HL-60/S4 treated with retinoic acid at 250 ng/mL for 4 days and 3 days (cell line): ENCODE measurements around the gene PLEKHO2.

ENCODE experiments used
- in situ Hi-C: fragments of 300-500 bp; cut with MboI; formaldehyde crosslinking; loops from 2 replicates; pipeline ENCODE4 v1.7.0; 2022; ENCODE audit warnings: low sequenced_read_pairs

The PLEKHO2 gene

GRCh38 chr15:64891561-64891960 is 49.8 kb downstream of the PLEKHO2 start:
- in situ Hi-C loops: no loop called here

- in situ Hi-C loops: no loop called here
These were observed 51.2 kb downstream of the PLEKHO2 start for GRCh38 chr15:64892847-64893403.

- in situ Hi-C loops: no loop called here
These were observed 52.0 kb downstream of the PLEKHO2 start for GRCh38 chr15:64893481-64894394.

- in situ Hi-C loops: no loop called here
These were observed 52.8 kb downstream of the PLEKHO2 start for GRCh38 chr15:64894395-64895056.

- in situ Hi-C loops: no loop called here
These were observed 53.8 kb downstream of the PLEKHO2 start for GRCh38 chr15:64895285-64896065.

- in situ Hi-C loops: no loop called here
These were observed 54.8 kb downstream of the PLEKHO2 start for GRCh38 chr15:64896371-64897069.

GRCh38 chr15:64897345-64897985 is 55.8 kb downstream of the PLEKHO2 start:
- in situ Hi-C loops: no loop called here

GRCh38 chr15:64898406-64898805 is 56.7 kb downstream of the PLEKHO2 start:
- in situ Hi-C loops: no loop called here

- in situ Hi-C loops: loop anchor here (10.0 kb wide), 1 partner anchor 166 kb away; no protein-coding TSS in a partner anchor
These were observed 59.4 kb downstream of the PLEKHO2 start for GRCh38 chr15:64901141-64901540.

- in situ Hi-C loops: loop anchor here (10.0 kb wide), 1 partner anchor 167 kb away; no protein-coding TSS in a partner anchor
These were observed 60.2 kb downstream of the PLEKHO2 start for GRCh38 chr15:64901914-64902313.

- in situ Hi-C loops: loop anchor here (10.0 kb wide), 1 partner anchor 168 kb away; no protein-coding TSS in a partner anchor
These were observed 61.1 kb downstream of the PLEKHO2 start for GRCh38 chr15:64902863-64903262.

- in situ Hi-C loops: loop anchor here (10.0 kb wide), 1 partner anchor 169 kb away; no protein-coding TSS in a partner anchor
These were observed 61.7 kb downstream of the PLEKHO2 start for GRCh38 chr15:64903326-64903950.

GRCh38 chr15:64904189-64904588 is 62.5 kb downstream of the PLEKHO2 start:
- in situ Hi-C loops: loop anchor here (10.0 kb wide), 1 partner anchor 169 kb away; no protein-coding TSS in a partner anchor

- in situ Hi-C loops: loop anchor here (10.0 kb wide), 1 partner anchor 170 kb away; no protein-coding TSS in a partner anchor
These were observed 63.6 kb downstream of the PLEKHO2 start for GRCh38 chr15:64905119-64905831.

- in situ Hi-C loops: loop anchor here (10.0 kb wide), 1 partner anchor 171 kb away; no protein-coding TSS in a partner anchor
These were observed 64.2 kb downstream of the PLEKHO2 start for GRCh38 chr15:64905941-64906340.

GRCh38 chr15:64906402-64906801 is 64.7 kb downstream of the PLEKHO2 start:
- in situ Hi-C loops: loop anchor here (10.0 kb wide), 1 partner anchor 172 kb away; no protein-coding TSS in a partner anchor

- in situ Hi-C loops: loop anchor here (10.0 kb wide), 1 partner anchor 173 kb away; no protein-coding TSS in a partner anchor
These were observed 66.3 kb downstream of the PLEKHO2 start for GRCh38 chr15:64907991-64908390.

- in situ Hi-C loops: loop anchor here (10.0 kb wide), 1 partner anchor 175 kb away; no protein-coding TSS in a partner anchor
These were observed 67.8 kb downstream of the PLEKHO2 start for GRCh38 chr15:64909546-64909945.
